D721Med (cell line): ENCODE measurements around the gene APRT.

Source experiments
- DNase-seq: peaks from one replicate; pipeline ENCODE4 v3.0.0; 2011; ENCODE audit warnings: low spot score; ENCODE audit not compliant: insufficient read length
- FAIRE-seq: peaks from 2 replicates; lab custom pipeline; 2011; peaks lifted over from hg19 to GRCh38; lab: Jason Lieb, UNC
- CTCF ChIP-seq: IDR thresholded peaks from 2 replicates; pipeline ENCODE4 v1.5.1; 2012; ENCODE audit warnings: mild to moderate bottlenecking, control low read depth; ENCODE audit not compliant: insufficient read depth; ENCODE audit errors: missing control alignments

APRT gene

GRCh38 chr16:88855736-88856121, 44.0 kb upstream of the APRT start:
- DNase-seq (no peak), FAIRE-seq (no peak)
- TF ChIP-seq CTCF: no peak

- TF ChIP-seq CTCF: no peak
- no peak for FAIRE-seq
- DNase-seq: no peak
Measured at GRCh38 chr16:88855176-88855575, 43.4 kb upstream of the APRT start.

- no peak for FAIRE-seq
- TF ChIP-seq CTCF: no peak
- DNase-seq: no peak
Measured at GRCh38 chr16:88854306-88855111, 42.8 kb upstream of the APRT start.

GRCh38 chr16:88853325-88853941, 41.7 kb upstream of the APRT start:
- no peak for DNase-seq
- no peak for FAIRE-seq
- no peak for TF ChIP-seq CTCF

GRCh38 chr16:88851616-88852015, 39.9 kb upstream of the APRT start:
- FAIRE-seq: no peak
- TF ChIP-seq CTCF: no peak
- DNase-seq: no peak

GRCh38 chr16:88850531-88851199, 38.9 kb upstream of the APRT start:
- FAIRE-seq (no peak), DNase-seq (no peak)
- no peak for TF ChIP-seq CTCF
